Endothelial cell of umbilical vein (primary cell): ENCODE measurements around the gene DNAJC18. TPM values are rescaled to one million over a fixed set of nuclear protein-coding genes. Genes with fewer than 3 reads are reported as not detected.

ENCODE experiments used
- BruUV-seq: library from RNA; stranded (reverse); fragments of 400-500 nt; replicated peaks from 2 replicates; lab custom pipeline; 2021; lab: Mats Ljungman, UMichigan
- CTCF ChIA-PET: fragments of 300-600, 350-600 bp; sonication (Branson Sonifier 250); formaldehyde crosslinking; loops from one replicate; lab custom pipeline; 2021; ENCODE audit warnings: antibody characterized with exemption, inconsistent platforms; lab: Charles Lee
- POLR2A ChIA-PET: fragments of 300-600, 350-600 bp; sonication (Branson Sonifier 250); formaldehyde crosslinking; loops from one replicate; lab custom pipeline; 2021; ENCODE audit warnings: antibody characterized with exemption, inconsistent platforms; lab: Charles Lee
- DNase-seq: peaks from one replicate; pipeline ENCODE4 v3.0.0-alpha.2; 2011; ENCODE audit warnings: low read depth, low spot score
- FAIRE-seq: peaks from 2 replicates; lab custom pipeline; 2011; peaks lifted over from hg19 to GRCh38; lab: Jason Lieb, UNC
- H2AFZ ChIP-seq: 2 replicates; pipeline ENCODE4 v1.6.0; 2012; ENCODE audit warnings: low read depth, low read length, control low read depth, inconsistent platforms
- H3K27ac ChIP-seq: 2 replicates; pipeline ENCODE4 v1.5.1; 2011; ENCODE audit warnings: low read depth, mild to moderate bottlenecking, control low read depth, low read length, moderate library complexity; ENCODE audit not compliant: insufficient read depth
- H3K27me3 ChIP-seq, 2 experiments: 2 replicates each; pipeline versions ENCODE4 v1.6.0 to v1.6.1; 2011; ENCODE audit warnings: low read length in 2 of 2, mixed read lengths in 1 of 2; ENCODE audit not compliant: control insufficient read depth in 2 of 2, insufficient read depth in 2 of 2
- H3K36me3 ChIP-seq, 2 experiments: 2 replicates in 1 of 2; 3 replicates in 1 of 2; pipeline ENCODE4 v1.5.1; 2011; ENCODE audit warnings: low read length in 2 of 2, mild to moderate bottlenecking in 1 of 2, moderate library complexity in 1 of 2; ENCODE audit not compliant: control insufficient read depth in 2 of 2, insufficient read depth in 2 of 2; ENCODE audit errors: extremely low read depth in 1 of 2
- H3K4me1 ChIP-seq: 3 replicates; pipeline ENCODE4 v1.5.1; 2011; ENCODE audit warnings: mild to moderate bottlenecking, low read length; ENCODE audit not compliant: control insufficient read depth, insufficient read depth; ENCODE audit errors: extremely low read depth
- H3K4me2 ChIP-seq: 2 replicates; pipeline ENCODE4 v1.6.1; 2011; ENCODE audit warnings: low read length, control low read depth, mixed read lengths; ENCODE audit not compliant: insufficient read depth
- H3K4me3 ChIP-seq, 3 experiments: fragments of 200-600 bp in 1 of 3; sonication (generic), shearing (Covaris generic) in 1 of 3; replicated peaks in 1 of 3; 2 replicates each; pipeline ENCODE4 v1.5.1; 2011 to 2016; ENCODE audit warnings: control low read depth in 3 of 3, low read length in 3 of 3, mild to moderate bottlenecking in 2 of 3, inconsistent platforms in 1 of 3, low read depth in 1 of 3, moderate library complexity in 1 of 3; ENCODE audit not compliant: insufficient read depth in 1 of 3
- H3K79me2 ChIP-seq: 2 replicates; pipeline ENCODE4 v1.6.0; 2012; ENCODE audit warnings: low read length, inconsistent platforms; ENCODE audit not compliant: control insufficient read depth, insufficient read depth
- H3K9ac ChIP-seq: replicated peaks from 2 replicates; pipeline ENCODE3; 2011; ENCODE audit warnings: low read length, control low read depth; ENCODE audit not compliant: insufficient read depth; ENCODE audit errors: extremely low read depth
- H3K9me1 ChIP-seq: replicated peaks from 3 replicates; pipeline ENCODE4 v1.6.0; 2011; ENCODE audit warnings: mild to moderate bottlenecking, low read length; ENCODE audit not compliant: control insufficient read depth, insufficient read depth; ENCODE audit errors: extremely low read depth
- H3K9me3 ChIP-seq: replicated peaks from 2 replicates; pipeline ENCODE4 v1.5.1; 2012; ENCODE audit warnings: low read length, inconsistent platforms; ENCODE audit not compliant: control insufficient read depth, insufficient read depth
- H4K20me1 ChIP-seq: replicated peaks from 2 replicates; pipeline ENCODE3; 2011; ENCODE audit warnings: mild to moderate bottlenecking, low read length; ENCODE audit not compliant: control insufficient read depth, insufficient read depth; ENCODE audit errors: extremely low read depth
- CTCF ChIP-seq, 2 donors: IDR thresholded peaks; 1 replicate in 1 of 2; 2 replicates in 1 of 2; pipeline ENCODE4 v1.5.1; 2011; ENCODE audit warnings: low read length in 2 of 2, mild to moderate bottlenecking in 2 of 2, moderate library complexity in 2 of 2, control low read depth in 1 of 2, inconsistent platforms in 1 of 2, low read depth in 1 of 2; ENCODE audit not compliant: insufficient read depth in 1 of 2; ENCODE audit errors: extremely low read depth in 1 of 2
- FOS ChIP-seq: IDR thresholded peaks from 2 replicates; pipeline ENCODE4 v1.6.1; 2011; ENCODE audit warnings: mild to moderate bottlenecking, low read length, moderate library complexity, borderline replicate concordance; ENCODE audit not compliant: insufficient read depth
- GATA2 ChIP-seq: IDR thresholded peaks from 2 replicates; pipeline ENCODE4 v1.7.0; 2011; ENCODE audit warnings: low read depth, mild to moderate bottlenecking, moderate library complexity, mixed read lengths, low read length; ENCODE audit not compliant: insufficient read length, insufficient read depth
- MAX ChIP-seq: IDR thresholded peaks from 2 replicates; pipeline ENCODE4 v1.6.1; 2011; ENCODE audit not compliant: insufficient read depth, insufficient read length
- POLR2A ChIP-seq: IDR thresholded peaks from 2 replicates; pipeline ENCODE4 v1.6.1; 2012; ENCODE audit warnings: low read depth, mild to moderate bottlenecking, control low read depth, low read length
- dilution Hi-C: fragments of 300-500 bp; cut with MboI; formaldehyde crosslinking; loops from one replicate; pipeline ENCODE4 v1.15.0; 2019; ENCODE audit warnings: low sequenced_read_pairs; ENCODE audit not compliant: extremely low pct_ligation_motif_present
- intact Hi-C: fragments of 100-400 bp; cut with micrococcal nuclease; formaldehyde crosslinking; loops from one replicate; pipeline ENCODE4 v1.10.0; 2022
- polyA plus RNA-seq, 4 experiments: library from polyadenylated mRNA; depleted of rRNA in 3 of 4; stranded (reverse) in 3 of 4; unstranded in 1 of 4; fragments of >200 nt; gene quantifications; 2 replicates each; pipeline versions ENCODE4 v1.2.1 to v1.2.3, GENCODE V29; 2011 to 2012; ENCODE audit warnings: missing spikeins in 1 of 4
- total RNA-seq: library from RNA; stranded (reverse); gene quantifications from 2 replicates; pipeline ENCODE4 v1.2.3, GENCODE V29; 2021

DNAJC18 gene
- total and polyA plus RNA-seq, 2 donors (not counting 3 experiments of a cell fraction or from before 2014, with no cell fraction given): 23.2 to 52.6 TPM

DNA sequence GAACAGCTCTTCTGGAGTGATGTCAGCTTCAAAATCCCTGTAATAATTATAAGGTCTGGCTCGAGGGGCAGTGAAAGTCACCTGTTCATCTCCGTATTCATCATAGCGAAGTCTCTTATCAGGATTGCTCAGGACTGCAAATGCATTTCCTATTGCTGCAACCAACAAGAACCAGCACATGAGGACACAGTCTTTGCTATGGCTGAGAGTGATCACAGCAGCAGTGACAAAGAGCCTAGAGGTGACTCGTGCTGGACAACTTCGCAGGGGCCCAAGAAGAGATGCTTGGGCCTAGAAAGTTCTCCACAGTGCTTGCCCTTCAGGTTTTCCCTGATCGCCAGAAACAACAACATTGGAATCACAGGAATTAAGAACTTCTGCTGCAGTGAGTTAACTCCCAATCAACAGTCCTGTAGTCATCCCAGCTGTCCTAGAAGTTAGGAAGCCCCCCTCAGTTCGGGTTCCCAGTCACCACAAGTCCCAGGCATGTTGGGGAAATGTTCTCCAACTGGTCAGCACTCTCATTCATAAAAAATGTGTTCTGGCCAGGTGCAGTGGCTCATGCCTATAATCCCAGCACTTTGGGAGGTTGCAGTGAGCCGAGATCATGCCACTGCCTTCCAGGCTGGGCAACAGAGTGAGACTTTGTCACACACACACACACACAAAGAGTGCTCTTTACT lies 13.0 kb downstream of the DNAJC18 start:
- intact Hi-C loops (no loop called here), dilution Hi-C loops (no loop called here)
- Histone ChIP-seq H3K27ac (no peak overlapping the region), H2AFZ (no peak overlapping the region), H3K4me3 (no peak overlapping the region), H3K4me1 (no peaks in the 10 kb centered on the region), H3K9me1 (no peaks in the 10 kb centered on the region), H3K36me3 (peaks cover 5 to 31% of the 10 kb centered on the region in 2 experiments), H3K27me3 (no peaks in the 10 kb centered on the region), H3K9ac (no peak overlapping the region), H3K4me2 (no peak overlapping the region), H3K9me3 (no peaks in the 10 kb centered on the region), H3K79me2 (no peaks in the 10 kb centered on the region), H4K20me1 (no peaks in the 10 kb centered on the region)
- ChIA-PET CTCF (no interaction called here), POLR2A (no interaction called here)
- DNase-seq (no peak), FAIRE-seq (no peak)
- TF ChIP-seq GATA2 (no peak), FOS (no peak), MAX (no peak), POLR2A (no peak), CTCF (IDR thresholded peaks at IDR 0.05; ENCODE audit: extremely low read depth in 1 of 2, insufficient read depth in 1 of 2, low read depth in 1 of 2, low read length in 2 of 2) (no peak)
- no TSS peak for BruUV-seq
